ENCODE data around the gene WDR89.

Gene WDR89

GRCh38 chr14:63654346-63654745 lies 12.7 kb upstream of the WDR89 start:
- H3K27me3 ChIP-seq (ENCODE audit: control insufficient read depth in 3 of 3, insufficient read depth in 3 of 3, low read depth in 1 of 3, low read length in 3 of 3): no peaks in the 10 kb centered on the region
- H3K23ac ChIP-seq (ENCODE audit: low read depth, low read length, poor library complexity): no peak overlapping the region
- H3K4me1 ChIP-seq (ENCODE audit: control insufficient read depth in 2 of 2, insufficient read depth in 1 of 2, low read depth in 1 of 2, low read length in 2 of 2): no peaks in the 10 kb centered on the region
- H3K9ac ChIP-seq (ENCODE audit: low read depth, low read length, poor library complexity): no peak overlapping the region
- no peak overlapping the region for H4K91ac ChIP-seq (ENCODE audit: low read depth, low read length, poor library complexity)
- H2BK5ac ChIP-seq (ENCODE audit: low read length): no peak overlapping the region
- H3K9me3 ChIP-seq (replicated peaks in 1 of 2; ENCODE audit: control insufficient read depth in 2 of 2, insufficient read depth in 1 of 2, low read depth in 1 of 2, low read length in 2 of 2): no peaks in the 10 kb centered on the region
- no CpG with 5 or more reads among the region's 2 CpGs for WGBS, 2 donors (ENCODE audit: extremely low coverage in 2 of 2, insufficient read length in 2 of 2, insufficient replicate concordance in 1 of 2)
- no peaks in the 10 kb centered on the region for H3K36me3 ChIP-seq (replicated peaks in 1 of 2; ENCODE audit: control insufficient read depth in 2 of 2, insufficient read depth in 2 of 2, low read length in 2 of 2)
- no peak overlapping the region for H3K4ac ChIP-seq (ENCODE audit: low read length)
- H3K79me1 ChIP-seq (ENCODE audit: low read depth, low read length): no peaks in the 10 kb centered on the region
- H2BK120ac ChIP-seq (ENCODE audit: low read depth, low read length): no peak overlapping the region
- no peak overlapping the region for H3K18ac ChIP-seq (ENCODE audit: low read length)
- H2AFZ ChIP-seq (ENCODE audit: low read length): no peak overlapping the region
- H3K27ac ChIP-seq (replicated peaks; ENCODE audit: low read length): no peak overlapping the region
- H2BK15ac ChIP-seq (ENCODE audit: low read length): no peak overlapping the region
- DNase-seq (ENCODE audit: low spot score): no peak
- H2AK5ac ChIP-seq (ENCODE audit: low read depth, low read length): no peak overlapping the region
- H3K14ac ChIP-seq (ENCODE audit: low read length): no peak overlapping the region
- H3K4me2 ChIP-seq (ENCODE audit: insufficient read depth, low read length, poor library complexity, severe bottlenecking): no peak overlapping the region
- H3K4me3 ChIP-seq (ENCODE audit: low read length in 2 of 2): no peak overlapping the region
- H2BK12ac ChIP-seq (ENCODE audit: low read length): no peak overlapping the region
- no peak overlapping the region for H4K8ac ChIP-seq (ENCODE audit: low read depth, low read length)

- H3K27ac ChIP-seq (replicated peaks; ENCODE audit: low read length): no peak overlapping the region
- DNase-seq (ENCODE audit: low spot score): no peak
- H3K9ac ChIP-seq (ENCODE audit: low read depth, low read length, poor library complexity): no peak overlapping the region
- H3K23ac ChIP-seq (ENCODE audit: low read depth, low read length, poor library complexity): no peak overlapping the region
- H2BK120ac ChIP-seq (ENCODE audit: low read depth, low read length): no peak overlapping the region
- no peaks in the 10 kb centered on the region for H3K9me3 ChIP-seq (replicated peaks in 1 of 2; ENCODE audit: control insufficient read depth in 2 of 2, insufficient read depth in 1 of 2, low read depth in 1 of 2, low read length in 2 of 2)
- no peak overlapping the region for H4K8ac ChIP-seq (ENCODE audit: low read depth, low read length)
- H3K4ac ChIP-seq (ENCODE audit: low read length): no peak overlapping the region
- H3K18ac ChIP-seq (ENCODE audit: low read length): no peak overlapping the region
- H3K4me1 ChIP-seq (ENCODE audit: control insufficient read depth in 2 of 2, insufficient read depth in 1 of 2, low read depth in 1 of 2, low read length in 2 of 2): no peaks in the 10 kb centered on the region
- H3K14ac ChIP-seq (ENCODE audit: low read length): no peak overlapping the region
- H3K4me2 ChIP-seq (ENCODE audit: insufficient read depth, low read length, poor library complexity, severe bottlenecking): no peak overlapping the region
- H2AFZ ChIP-seq (ENCODE audit: low read length): no peak overlapping the region
- H4K91ac ChIP-seq (ENCODE audit: low read depth, low read length, poor library complexity): no peak overlapping the region
- H2BK12ac ChIP-seq (ENCODE audit: low read length): no peak overlapping the region
- H2BK15ac ChIP-seq (ENCODE audit: low read length): no peak overlapping the region
- H2BK5ac ChIP-seq (ENCODE audit: low read length): no peak overlapping the region
- H2AK5ac ChIP-seq (ENCODE audit: low read depth, low read length): no peak overlapping the region
- H3K4me3 ChIP-seq (ENCODE audit: low read length in 2 of 2): no peak overlapping the region
- no peaks in the 10 kb centered on the region for H3K27me3 ChIP-seq (ENCODE audit: control insufficient read depth in 3 of 3, insufficient read depth in 3 of 3, low read depth in 1 of 3, low read length in 3 of 3)
- no peaks in the 10 kb centered on the region for H3K79me1 ChIP-seq (ENCODE audit: low read depth, low read length)
- H3K36me3 ChIP-seq (replicated peaks in 1 of 2; ENCODE audit: control insufficient read depth in 2 of 2, insufficient read depth in 2 of 2, low read length in 2 of 2): no peaks in the 10 kb centered on the region
- WGBS, 2 donors (ENCODE audit: extremely low coverage in 2 of 2, insufficient read length in 2 of 2, insufficient replicate concordance in 1 of 2): no CpG with 5 or more reads among the region's 3 CpGs
These were observed 10.7 kb upstream of the WDR89 start for GRCh38 chr14:63652406-63652805.

GRCh38 chr14:63650256-63650952 lies 8.7 kb upstream of the WDR89 start:
- H3K9me3 ChIP-seq (replicated peaks in 1 of 2; ENCODE audit: control insufficient read depth in 2 of 2, insufficient read depth in 1 of 2, low read depth in 1 of 2, low read length in 2 of 2): no peaks in the 10 kb centered on the region
- no peaks in the 10 kb centered on the region for H3K27me3 ChIP-seq (ENCODE audit: control insufficient read depth in 3 of 3, insufficient read depth in 3 of 3, low read depth in 1 of 3, low read length in 3 of 3)
- H3K27ac ChIP-seq (replicated peaks; ENCODE audit: low read length): no peak overlapping the region
- H2BK120ac ChIP-seq (ENCODE audit: low read depth, low read length): no peak overlapping the region
- no peak overlapping the region for H3K4me2 ChIP-seq (ENCODE audit: insufficient read depth, low read length, poor library complexity, severe bottlenecking)
- H2BK5ac ChIP-seq (ENCODE audit: low read length): no peak overlapping the region
- H3K9ac ChIP-seq (ENCODE audit: low read depth, low read length, poor library complexity): no peak overlapping the region
- no peak overlapping the region for H2BK15ac ChIP-seq (ENCODE audit: low read length)
- H3K18ac ChIP-seq (ENCODE audit: low read length): no peak overlapping the region
- no peak overlapping the region for H3K14ac ChIP-seq (ENCODE audit: low read length)
- H3K79me1 ChIP-seq (ENCODE audit: low read depth, low read length): no peaks in the 10 kb centered on the region
- H3K4me1 ChIP-seq (ENCODE audit: control insufficient read depth in 2 of 2, insufficient read depth in 1 of 2, low read depth in 1 of 2, low read length in 2 of 2): no peaks in the 10 kb centered on the region
- no peak overlapping the region for H2AFZ ChIP-seq (ENCODE audit: low read length)
- no peak overlapping the region for H3K23ac ChIP-seq (ENCODE audit: low read depth, low read length, poor library complexity)
- no peak overlapping the region for H2BK12ac ChIP-seq (ENCODE audit: low read length)
- H4K8ac ChIP-seq (ENCODE audit: low read depth, low read length): no peak overlapping the region
- no peak for DNase-seq (ENCODE audit: low spot score)
- H3K4ac ChIP-seq (ENCODE audit: low read length): no peak overlapping the region
- H2AK5ac ChIP-seq (ENCODE audit: low read depth, low read length): no peak overlapping the region
- WGBS, 2 donors (ENCODE audit: extremely low coverage in 2 of 2, insufficient read length in 2 of 2, insufficient replicate concordance in 1 of 2): no CpG with 5 or more reads among the region's 3 CpGs
- H3K4me3 ChIP-seq (ENCODE audit: low read length in 2 of 2): no peak overlapping the region
- H3K36me3 ChIP-seq (replicated peaks in 1 of 2; ENCODE audit: control insufficient read depth in 2 of 2, insufficient read depth in 2 of 2, low read length in 2 of 2): no peaks in the 10 kb centered on the region
- no peak overlapping the region for H4K91ac ChIP-seq (ENCODE audit: low read depth, low read length, poor library complexity)

GRCh38 chr14:63647696-63648410 lies 6.2 kb upstream of the WDR89 start:
- Histone ChIP-seq H2BK12ac (ENCODE audit: low read length) (no peak overlapping the region), H2BK5ac (ENCODE audit: low read length) (no peak overlapping the region), H3K18ac (ENCODE audit: low read length) (no peak overlapping the region), H3K27me3 (ENCODE audit: control insufficient read depth in 3 of 3, insufficient read depth in 3 of 3, low read depth in 1 of 3, low read length in 3 of 3) (no peaks in the 10 kb centered on the region), H3K4ac (ENCODE audit: low read length) (no peak overlapping the region), H3K4me2 (ENCODE audit: insufficient read depth, low read length, poor library complexity, severe bottlenecking) (no peak overlapping the region), H3K79me1 (ENCODE audit: low read depth, low read length) (no peaks in the 10 kb centered on the region), H4K8ac (ENCODE audit: low read depth, low read length) (no peak overlapping the region), H2BK120ac (ENCODE audit: low read depth, low read length) (no peak overlapping the region), H3K23ac (ENCODE audit: low read depth, low read length, poor library complexity) (no peak overlapping the region), H4K91ac (ENCODE audit: low read depth, low read length, poor library complexity) (no peak overlapping the region), H3K27ac (replicated peaks; ENCODE audit: low read length) (no peak overlapping the region), H2BK15ac (ENCODE audit: low read length) (no peak overlapping the region), H3K9ac (ENCODE audit: low read depth, low read length, poor library complexity) (no peak overlapping the region), H3K4me1 (ENCODE audit: control insufficient read depth in 2 of 2, insufficient read depth in 1 of 2, low read depth in 1 of 2, low read length in 2 of 2) (no peaks in the 10 kb centered on the region), H3K9me3 (replicated peaks in 1 of 2; ENCODE audit: control insufficient read depth in 2 of 2, insufficient read depth in 1 of 2, low read depth in 1 of 2, low read length in 2 of 2) (no peaks in the 10 kb centered on the region), H3K4me3 (ENCODE audit: low read length in 2 of 2) (no peak overlapping the region), H2AFZ (ENCODE audit: low read length) (no peak overlapping the region), H2AK5ac (ENCODE audit: low read depth, low read length) (no peak overlapping the region), H3K14ac (ENCODE audit: low read length) (no peak overlapping the region), H3K36me3 (replicated peaks in 1 of 2; ENCODE audit: control insufficient read depth in 2 of 2, insufficient read depth in 2 of 2, low read length in 2 of 2) (no peaks in the 10 kb centered on the region)
- DNase-seq (ENCODE audit: low spot score): no peak
- WGBS, 2 donors (ENCODE audit: extremely low coverage in 2 of 2, insufficient read length in 2 of 2, insufficient replicate concordance in 1 of 2): no CpG with 5 or more reads among the region's 6 CpGs
